ENCODE data around the gene ABHD14A.

DNA sequence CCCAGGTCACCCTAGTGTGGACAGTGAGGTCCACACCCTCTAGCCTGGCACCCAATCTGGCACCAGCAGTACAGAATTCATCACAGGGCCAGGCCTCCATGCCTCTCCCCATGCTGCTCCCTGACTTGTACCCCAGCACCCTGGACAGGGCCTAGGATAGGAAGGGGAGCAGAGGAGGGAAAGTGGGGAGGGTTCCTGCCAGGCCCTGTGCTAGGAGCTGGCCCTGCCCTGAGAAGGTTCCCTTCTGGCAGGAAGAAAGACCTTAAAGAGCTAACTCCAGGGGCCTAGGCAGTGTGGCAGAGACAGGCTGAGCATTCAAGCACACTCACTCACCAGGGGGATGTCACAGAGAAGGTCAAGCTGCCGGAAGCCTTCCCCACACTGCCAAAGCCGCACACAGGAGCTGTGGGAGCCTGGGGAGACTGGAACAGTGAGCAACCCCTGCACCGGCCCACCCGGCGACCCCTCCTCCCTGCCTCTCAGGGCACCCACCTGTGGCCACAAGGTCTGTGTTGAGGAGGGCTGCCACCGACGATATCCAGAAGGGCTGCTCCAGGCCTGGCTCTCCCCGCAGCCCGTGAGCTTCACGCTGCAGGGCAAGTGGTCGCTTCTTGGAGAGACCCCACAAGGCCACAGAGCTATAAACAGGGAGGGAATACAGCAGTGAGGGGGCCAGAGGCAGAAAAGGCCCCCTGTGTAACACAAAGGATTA lies 40.6 kb upstream of the ABHD14A start:
- no peak for TF ChIP-seq POLR2A (IDR thresholded peaks at IDR 0.05)
- no peak for TF ChIP-seq CTCF (IDR thresholded peaks at IDR 0.05)

Data from Peyer's patch (tissue), 4 donors.